Right atrium auricular region (tissue), 2 donors: ENCODE measurements around the gene PLXNA2. TPM values are rescaled to one million over a fixed set of nuclear protein-coding genes. Genes with fewer than 3 reads are reported as not detected.

ENCODE experiments used
- DNase-seq: peaks from one replicate; pipeline ENCODE4 v3.0.0-alpha.2; 2019; ENCODE audit warnings: low spot score
- H3K27ac ChIP-seq, 2 donors: fragments of 200-600 bp; sonication (generic); 1 replicate in 1 of 2; 2 replicates in 1 of 2; pipeline ENCODE4 v1.5.1; 2016 to 2019
- H3K27me3 ChIP-seq, 2 donors: fragments of 200-600 bp; sonication (generic); one replicate each; pipeline versions ENCODE4 v1.5.1 to v1.6.0; 2017 to 2019
- H3K36me3 ChIP-seq: fragments of 200-600 bp; sonication (generic); one replicate; pipeline ENCODE4 v1.5.1; 2016
- H3K4me1 ChIP-seq, 2 donors: fragments of 200-600 bp; sonication (generic); one replicate each; pipeline versions ENCODE4 v1.5.1 to v1.6.0; 2017 to 2019
- H3K4me3 ChIP-seq, 2 donors: fragments of 200-600 bp; sonication (generic); 1 replicate in 1 of 2; 2 replicates in 1 of 2; pipeline ENCODE4 v1.5.1; 2017 to 2019; ENCODE audit warnings: mild to moderate bottlenecking in 1 of 2, moderate library complexity in 1 of 2
- H3K9me3 ChIP-seq, 2 donors: fragments of 200-600 bp; sonication (generic); one replicate each; pipeline ENCODE4 v1.5.1; 2019
- CTCF ChIP-seq, 2 donors: fragments of 200-600 bp; sonication (generic); IDR thresholded peaks; one replicate each; pipeline ENCODE4 v1.5.1; 2019; ENCODE audit warnings: antibody characterized with exemption in 2 of 2
- total RNA-seq, 2 donors: library from RNA; depleted of rRNA; stranded (reverse); fragments of >200 nt; gene quantifications; one replicate each; pipeline ENCODE4 v1.1.0, GENCODE V29; 2016

The PLXNA2 gene
- total RNA-seq, 2 donors from 2014 or later = 10.8 to 23.8 TPM

GRCh38 chr1:208223136-208223535 lies 21.0 kb downstream of the PLXNA2 start:
- no peaks in the 10 kb centered on the region for H3K9me3 ChIP-seq
- H3K27me3 ChIP-seq = no peaks in the 10 kb centered on the region
- no peak overlapping the region for H3K4me3 ChIP-seq
- no peak for TF ChIP-seq CTCF (IDR thresholded peaks at IDR 0.05)
- H3K36me3 ChIP-seq = no peaks in the 10 kb centered on the region
- peaks cover 0 to 80% of the 10 kb centered on the region in 2 donors for H3K4me1 ChIP-seq
- no peak for DNase-seq
- peak overlapping the region in 1 of 2 donors; percentile 14 for H3K27ac ChIP-seq

- H3K4me3 ChIP-seq = no peak overlapping the region
- H3K9me3 ChIP-seq = no peaks in the 10 kb centered on the region
- TF ChIP-seq CTCF (IDR thresholded peaks at IDR 0.05) = no peak
- no peaks in the 10 kb centered on the region for H3K27me3 ChIP-seq
- H3K4me1 ChIP-seq = peaks cover 0 to 80% of the 10 kb centered on the region in 2 donors
- H3K27ac ChIP-seq = peak overlapping the region; percentile 70 to 75
- DNase-seq = no peak
- H3K36me3 ChIP-seq = no peaks in the 10 kb centered on the region
These were observed 21.6 kb downstream of the PLXNA2 start for GRCh38 chr1:208222376-208223126.

- DNase-seq = no peak
- TF ChIP-seq CTCF (IDR thresholded peaks at IDR 0.05) = no peak
- H3K9me3 ChIP-seq = no peaks in the 10 kb centered on the region
- no peak overlapping the region for H3K4me3 ChIP-seq
- peaks cover 11% of the 10 kb centered on the region for H3K36me3 ChIP-seq
- H3K27ac ChIP-seq = peak overlapping the region; percentile 70 to 75
- peaks cover 0 to 80% of the 10 kb centered on the region in 2 donors for H3K4me1 ChIP-seq
- H3K27me3 ChIP-seq = no peaks in the 10 kb centered on the region
These were observed 22.9 kb downstream of the PLXNA2 start for GRCh38 chr1:208221291-208221622.

- Histone ChIP-seq H3K27me3 (no peaks in the 10 kb centered on the region), H3K4me3 (no peak overlapping the region), H3K9me3 (no peaks in the 10 kb centered on the region), H3K27ac (peak overlapping the region; percentile 70 to 75), H3K36me3 (peaks cover 22% of the 10 kb centered on the region), H3K4me1 (peaks cover 0 to 69% of the 10 kb centered on the region in 2 donors)
- peak; percentile 88 for DNase-seq
- no peak for TF ChIP-seq CTCF (IDR thresholded peaks at IDR 0.05)
These were observed 24.4 kb downstream of the PLXNA2 start for GRCh38 chr1:208219659-208220282.

- TF ChIP-seq CTCF (IDR thresholded peaks at IDR 0.05) = no peak
- Histone ChIP-seq H3K27me3 (no peaks in the 10 kb centered on the region), H3K9me3 (no peaks in the 10 kb centered on the region), H3K27ac (peak overlapping the region; percentile 70 to 75), H3K36me3 (peaks cover 22% of the 10 kb centered on the region), H3K4me3 (no peak overlapping the region), H3K4me1 (peaks cover 0 to 69% of the 10 kb centered on the region in 2 donors)
- DNase-seq = no peak
These were observed 25.0 kb downstream of the PLXNA2 start for GRCh38 chr1:208219098-208219658.
